Measurements from ENCODE around the gene ARMC5. TPM values are rescaled to one million over a fixed set of nuclear protein-coding genes. Genes with fewer than 3 reads are reported as not detected.

The ARMC5 gene
- total RNA-seq, 4 donors from 2014 or later: 9.7 to 24.3 (median 17.9) TPM

GRCh38 chr16:31460582-31461002, 1.3 kb downstream of the ARMC5 start:
- H3K4me1 ChIP-seq: peaks cover 43% of the 10 kb centered on the region
- peak in 1 of 2 donors; percentile 70 for DNase-seq (ENCODE audit: low spot score in 2 of 2)
- TF ChIP-seq CTCF (IDR thresholded peaks at IDR 0.05) (peak; percentile 44 to 50), EP300 (IDR thresholded peaks at IDR 0.05) (no peak)
- no peaks in the 10 kb centered on the region for H3K27me3 ChIP-seq
- H3K4me3 ChIP-seq: peak overlapping the region; percentile 93
- H3K36me3 ChIP-seq: peaks cover 35% of the 10 kb centered on the region
- H3K9me3 ChIP-seq: no peaks in the 10 kb centered on the region
- no peak overlapping the region for H3K27ac ChIP-seq
- 35% methylated on average over 8 of the region's 8 CpGs for WGBS

DNA sequence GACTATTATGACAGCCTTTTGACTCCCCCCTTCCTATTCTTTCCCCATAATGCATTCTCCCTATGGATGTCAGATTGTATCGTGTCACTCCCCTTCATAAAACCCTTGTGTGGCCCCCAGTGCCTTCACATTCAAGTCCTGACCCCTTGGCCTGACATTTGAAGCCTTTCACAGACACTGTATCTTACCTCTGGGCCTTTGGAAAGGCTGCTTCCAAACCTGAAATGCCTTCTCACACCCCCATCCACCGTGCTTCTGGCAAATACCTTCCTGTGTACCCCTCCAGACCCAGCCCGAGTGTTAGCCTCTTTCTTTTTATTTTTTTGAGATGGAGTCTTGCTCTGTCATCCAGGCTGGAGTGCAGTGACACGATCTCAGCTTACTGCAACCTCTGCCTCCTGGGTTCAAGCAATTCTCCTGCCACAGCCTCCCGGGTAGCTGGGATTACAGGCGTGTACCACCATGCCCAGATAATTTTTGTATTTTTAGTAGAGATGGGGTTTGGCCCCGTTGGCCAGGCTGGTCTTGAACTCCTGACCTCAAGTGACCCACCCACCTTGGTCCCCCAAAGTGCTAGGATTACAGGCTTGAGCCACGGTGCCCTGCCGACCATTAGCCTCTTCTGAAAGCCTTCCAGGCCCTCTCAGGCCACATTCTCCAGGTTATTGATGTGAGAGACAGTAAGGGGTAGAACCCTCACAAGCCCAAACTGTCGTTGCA, 2.1 kb downstream of the ARMC5 start:
- Histone ChIP-seq H3K36me3 (peaks cover 43% of the 10 kb centered on the region), H3K9me3 (no peaks in the 10 kb centered on the region), H3K27ac (no peak overlapping the region), H3K27me3 (no peaks in the 10 kb centered on the region), H3K4me3 (no peak overlapping the region), H3K4me1 (peaks cover 35% of the 10 kb centered on the region)
- WGBS: 85% methylated on average over 9 of the region's 10 CpGs
- TF ChIP-seq EP300 (IDR thresholded peaks at IDR 0.05) (no peak), POLR2A (IDR thresholded peaks at IDR 0.05) (no peak), CTCF (IDR thresholded peaks at IDR 0.05) (no peak), POLR2AphosphoS5 (IDR thresholded peaks at IDR 0.05) (no peak)
- peak in 1 of 2 donors; percentile 60 for DNase-seq (ENCODE audit: low spot score in 2 of 2)

GRCh38 chr16:31461921-31462804, 2.9 kb downstream of the ARMC5 start:
- Histone ChIP-seq H3K27ac (no peak overlapping the region), H3K4me1 (peaks cover 27% of the 10 kb centered on the region), H3K4me3 (no peak overlapping the region), H3K36me3 (peaks cover 49% of the 10 kb centered on the region), H3K9me3 (no peaks in the 10 kb centered on the region), H3K27me3 (no peaks in the 10 kb centered on the region)
- DNase-seq (ENCODE audit: low spot score in 2 of 2): peak in 1 of 2 donors; percentile 67
- 88% methylated on average over 10 of the region's 35 CpGs for WGBS
- TF ChIP-seq POLR2AphosphoS5 (IDR thresholded peaks at IDR 0.05) (no peak), EP300 (IDR thresholded peaks at IDR 0.05) (no peak), POLR2A (IDR thresholded peaks at IDR 0.05) (no peak), CTCF (IDR thresholded peaks at IDR 0.05) (no peak)

DNA sequence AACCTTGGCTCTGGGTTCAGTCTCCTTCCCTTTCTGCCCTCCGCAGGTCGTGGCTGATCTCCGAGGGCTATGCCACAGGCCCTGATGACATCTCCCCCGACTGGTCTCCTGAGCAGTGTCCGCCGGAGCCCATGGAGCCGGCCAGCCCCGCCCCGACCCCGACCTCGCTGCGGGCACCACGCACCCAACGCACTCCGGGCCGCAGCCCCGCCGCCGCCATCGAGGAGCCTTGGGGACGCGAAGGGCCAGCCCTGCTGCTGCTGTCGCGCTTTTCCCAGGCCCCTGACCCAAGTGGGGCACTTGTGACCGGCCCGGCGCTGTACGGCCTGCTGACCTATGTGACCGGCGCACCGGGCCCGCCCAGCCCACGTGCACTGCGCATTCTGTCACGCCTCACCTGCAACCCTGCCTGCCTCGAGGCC, 5.1 kb downstream of the ARMC5 start:
- Histone ChIP-seq H3K9me3 (no peaks in the 10 kb centered on the region), H3K4me3 (no peak overlapping the region), H3K27me3 (no peaks in the 10 kb centered on the region), H3K36me3 (peaks cover 49% of the 10 kb centered on the region), H3K4me1 (peaks cover 16% of the 10 kb centered on the region), H3K27ac (no peak overlapping the region)
- TF ChIP-seq POLR2AphosphoS5 (IDR thresholded peaks at IDR 0.05) (no peak), EP300 (IDR thresholded peaks at IDR 0.05) (no peak), POLR2A (IDR thresholded peaks at IDR 0.05) (no peak), CTCF (IDR thresholded peaks at IDR 0.05) (no peak)
- no peak for DNase-seq (ENCODE audit: low spot score in 2 of 2)
- 97% methylated on average over 27 of the region's 36 CpGs for WGBS

GRCh38 chr16:31464781-31465260, 5.5 kb downstream of the ARMC5 start:
- WGBS: 96% methylated on average over 10 of the region's 17 CpGs
- Histone ChIP-seq H3K36me3 (peaks cover 49% of the 10 kb centered on the region), H3K4me3 (no peak overlapping the region), H3K4me1 (peaks cover 16% of the 10 kb centered on the region), H3K27me3 (no peaks in the 10 kb centered on the region), H3K9me3 (no peaks in the 10 kb centered on the region), H3K27ac (no peak overlapping the region)
- TF ChIP-seq POLR2AphosphoS5 (IDR thresholded peaks at IDR 0.05) (no peak), POLR2A (IDR thresholded peaks at IDR 0.05) (no peak), EP300 (IDR thresholded peaks at IDR 0.05) (no peak), CTCF (IDR thresholded peaks at IDR 0.05) (no peak)
- DNase-seq (ENCODE audit: low spot score in 2 of 2): no peak
